NCI-H2171 (cell line): Measurements from ENCODE around the gene CST4.
"Not testable (repeated sequence)": the region's sequence is repeated elsewhere in the genome, so short reads cannot be mapped to it uniquely, and the experiment has no call there.

ENCODE experiments used
- DNase-seq: peaks from one replicate; lab custom pipeline; 2025; lab: John Stamatoyannopoulos, UW

CST4 gene, protein sequence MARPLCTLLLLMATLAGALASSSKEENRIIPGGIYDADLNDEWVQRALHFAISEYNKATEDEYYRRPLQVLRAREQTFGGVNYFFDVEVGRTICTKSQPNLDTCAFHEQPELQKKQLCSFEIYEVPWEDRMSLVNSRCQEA

DNA sequence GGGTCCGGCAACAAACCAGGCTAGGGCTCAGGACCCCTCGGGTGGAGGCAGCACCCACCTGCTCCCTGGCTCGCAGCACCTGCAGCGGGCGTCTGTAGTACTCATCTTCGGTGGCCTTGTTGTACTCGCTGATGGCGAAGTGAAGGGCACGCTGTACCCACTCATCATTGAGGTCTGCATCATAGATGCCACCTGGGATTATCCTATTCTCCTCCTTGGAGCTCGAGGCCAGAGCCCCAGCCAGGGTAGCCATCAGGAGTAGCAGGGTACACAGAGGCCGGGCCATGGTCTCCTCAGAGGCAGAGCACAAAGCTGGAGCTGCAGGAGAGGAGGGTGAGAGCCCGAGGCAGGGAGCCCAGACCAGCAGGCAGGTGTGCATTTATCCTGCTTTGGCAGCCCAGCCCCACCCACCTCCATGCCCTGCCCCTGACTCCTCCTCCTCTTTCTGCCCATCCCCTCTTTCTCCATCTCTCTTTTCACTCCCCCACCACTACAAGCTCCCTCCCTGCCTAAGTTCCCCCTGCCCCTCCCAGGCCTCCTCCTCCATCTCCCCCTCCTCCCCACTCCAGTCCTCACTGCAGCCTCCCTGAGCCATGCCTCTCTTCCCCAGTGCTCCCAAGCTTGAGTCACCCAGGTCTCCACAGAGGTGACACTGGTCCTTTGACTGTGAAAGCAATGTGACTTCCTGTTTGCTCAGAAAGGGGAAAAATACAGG lies at the start of gene CST4:
TSS of gene CST4 (minus strand) at position 355 of the 715 bp plus-strand sequence. CDS start at position 286, 69 bp downstream.
- not testable (repeated sequence) for DNase-seq

DNA sequence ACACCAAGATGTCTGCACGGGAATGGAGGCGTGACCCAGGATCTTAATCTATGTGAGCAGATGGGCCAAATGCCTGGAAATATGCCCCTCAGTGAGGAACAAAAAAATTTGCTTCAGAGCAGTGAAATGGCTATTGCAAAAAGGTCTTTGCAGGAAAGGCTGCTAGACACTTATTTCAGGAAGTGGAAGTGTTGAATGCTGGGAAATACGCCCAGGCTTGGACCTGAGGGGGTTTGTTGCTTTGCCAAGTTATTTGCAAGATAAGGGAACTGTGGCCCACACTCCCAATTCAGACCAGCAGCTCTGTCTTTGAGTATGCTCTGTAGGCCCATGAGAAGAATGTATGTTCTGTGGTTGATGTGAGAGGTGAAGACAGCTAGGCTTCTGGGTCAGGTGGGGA lies 46.6 kb upstream of the CST4 start:
- DNase-seq = not testable (repeated sequence)

DNA sequence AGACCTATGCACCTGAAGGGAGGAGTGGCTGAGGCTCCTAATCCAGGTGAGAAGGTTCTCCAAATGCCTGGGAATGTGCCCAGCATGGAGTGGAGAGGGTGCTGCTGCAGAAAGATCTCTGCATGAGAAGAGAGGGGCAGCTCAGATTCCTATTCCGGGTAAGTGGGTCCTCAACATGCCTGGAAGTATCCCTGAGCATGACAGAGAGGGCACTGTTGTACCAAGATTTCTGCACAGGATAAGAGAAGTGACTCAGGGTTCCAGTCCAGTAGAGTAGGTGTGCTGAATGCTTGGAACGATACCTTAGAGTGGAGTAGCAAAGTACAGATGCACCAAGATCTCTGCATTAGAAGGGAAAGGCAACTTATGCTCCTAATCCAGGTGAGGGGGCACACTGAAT lies 46.1 kb upstream of the CST4 start:
- not testable (repeated sequence) for DNase-seq

DNA sequence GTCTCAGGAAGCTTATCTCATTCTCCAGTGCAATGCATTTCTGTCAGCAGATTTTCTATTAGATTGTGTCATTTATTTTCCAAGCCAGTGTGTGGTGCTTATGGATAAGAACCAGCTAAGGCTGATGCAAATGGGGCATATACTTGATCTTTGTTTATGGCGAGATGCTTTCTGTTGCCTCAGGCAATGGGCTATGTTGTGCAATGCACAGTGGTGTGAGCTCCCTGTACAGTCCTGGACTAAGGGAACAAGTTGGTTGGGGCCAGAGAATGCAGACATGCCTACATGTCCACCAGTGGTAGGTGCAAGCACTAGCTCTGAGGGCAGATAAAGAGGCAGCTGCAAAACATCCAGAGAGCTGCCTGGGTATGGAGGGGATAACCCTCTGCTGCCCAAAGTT lies 45.6 kb upstream of the CST4 start:
- DNase-seq = not testable (repeated sequence)

DNA sequence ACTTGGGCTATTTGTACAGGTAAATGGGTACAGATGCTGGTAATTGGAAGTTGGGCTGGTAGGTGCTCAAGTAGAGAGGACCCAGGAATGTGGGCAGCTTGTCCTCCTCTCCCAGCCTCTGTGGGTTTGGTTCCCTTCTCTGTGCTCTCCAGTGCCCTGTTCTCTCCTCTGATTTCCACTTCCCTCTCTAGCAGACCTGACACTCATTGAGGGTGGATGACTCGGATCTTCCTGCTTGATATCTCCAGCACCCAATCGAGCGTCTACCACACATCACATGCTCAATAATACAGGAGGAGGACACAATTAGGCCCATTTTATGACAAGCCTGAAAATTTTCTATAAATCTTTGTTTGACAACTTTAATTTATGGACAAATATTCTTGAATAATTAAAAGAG lies 38.2 kb upstream of the CST4 start:
- DNase-seq = no peak

DNA sequence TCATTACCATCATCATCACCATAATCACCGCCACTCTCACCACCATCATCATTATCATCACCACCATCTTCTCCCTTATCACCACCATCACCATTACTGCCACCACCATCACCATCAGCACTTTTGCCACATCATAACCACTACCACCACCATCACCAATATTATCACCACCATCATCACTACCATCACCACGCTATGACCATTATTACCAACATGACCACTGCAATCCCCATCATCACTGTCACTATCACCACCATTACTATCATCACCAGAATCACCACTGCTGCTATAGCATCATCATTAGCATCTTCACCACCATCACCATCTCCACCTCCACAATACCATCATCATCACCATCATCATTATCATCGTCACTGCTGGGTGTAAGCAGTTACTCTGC lies 36.3 kb upstream of the CST4 start:
- no peak for DNase-seq

DNA sequence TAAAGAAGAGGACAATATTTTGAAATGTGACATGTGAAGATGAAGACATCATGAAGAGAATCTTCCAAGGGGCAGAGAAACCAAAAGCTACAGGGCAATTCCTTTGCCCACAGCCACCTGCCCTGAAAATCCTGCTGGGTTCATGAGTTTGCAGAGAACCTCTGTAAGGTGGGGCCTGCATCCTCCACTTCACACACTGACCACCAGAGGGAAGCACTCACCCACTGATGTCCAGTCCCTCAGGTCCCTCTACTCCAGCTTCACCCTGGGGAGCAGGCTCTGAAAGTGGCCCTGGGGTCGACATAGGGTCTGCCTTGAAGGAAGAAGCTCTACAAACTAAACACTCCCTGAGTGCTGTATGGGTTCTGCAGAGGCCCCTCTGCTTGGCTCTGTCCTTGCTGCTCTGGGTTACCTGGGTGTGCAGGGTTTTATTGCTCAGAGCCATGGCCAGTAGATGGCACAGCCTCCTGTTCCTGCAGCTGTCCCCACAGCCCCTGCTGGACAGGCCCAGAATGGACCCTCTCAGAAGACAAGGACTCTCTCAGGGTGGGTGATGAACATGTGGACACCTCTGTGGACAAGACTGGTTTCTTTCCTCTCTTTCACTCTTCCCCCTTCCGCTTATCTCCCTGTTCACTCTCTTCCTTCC lies 34.9 kb upstream of the CST4 start:
- peak; percentile 0 for DNase-seq

DNA sequence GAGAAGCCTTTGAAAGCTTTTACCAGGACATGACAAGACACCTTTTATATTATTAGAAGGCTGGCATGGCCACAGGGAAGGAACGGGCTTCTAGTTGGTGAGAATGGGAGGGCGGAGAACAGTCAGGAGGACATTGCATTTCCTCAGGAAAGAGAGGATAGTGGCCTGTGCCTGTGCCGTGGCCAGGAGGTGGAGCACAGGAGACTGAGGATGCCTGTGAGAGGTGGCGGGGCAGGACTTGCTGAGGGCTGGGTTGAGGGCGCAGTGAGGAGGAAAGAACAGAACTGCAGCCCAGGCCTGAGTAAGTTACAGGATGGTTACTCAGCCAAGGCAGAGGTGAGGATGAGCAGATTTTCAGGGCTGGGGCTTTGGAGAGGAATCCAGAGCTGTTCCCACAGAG lies 34.0 kb upstream of the CST4 start:
- DNase-seq = not testable (repeated sequence)

DNA sequence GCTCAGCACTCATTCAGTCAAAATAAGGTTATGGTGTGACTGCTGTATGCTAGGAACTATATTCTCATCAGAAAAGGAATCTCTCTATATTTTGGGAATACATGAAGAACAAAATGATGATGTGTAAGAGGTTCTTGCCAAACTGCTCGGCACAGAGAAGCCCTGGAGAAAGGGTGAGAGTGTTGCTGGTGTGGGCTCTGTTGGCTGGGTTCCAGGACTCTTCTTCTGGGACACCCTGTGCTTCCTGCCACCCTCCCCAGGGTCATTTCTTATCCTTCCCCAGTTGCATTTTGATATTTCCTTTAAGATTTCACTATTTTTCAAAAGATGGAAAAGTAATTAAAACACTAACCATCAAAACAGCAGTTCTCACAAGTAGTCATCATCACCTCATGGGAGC lies 33.1 kb upstream of the CST4 start:
- DNase-seq = no peak

DNA sequence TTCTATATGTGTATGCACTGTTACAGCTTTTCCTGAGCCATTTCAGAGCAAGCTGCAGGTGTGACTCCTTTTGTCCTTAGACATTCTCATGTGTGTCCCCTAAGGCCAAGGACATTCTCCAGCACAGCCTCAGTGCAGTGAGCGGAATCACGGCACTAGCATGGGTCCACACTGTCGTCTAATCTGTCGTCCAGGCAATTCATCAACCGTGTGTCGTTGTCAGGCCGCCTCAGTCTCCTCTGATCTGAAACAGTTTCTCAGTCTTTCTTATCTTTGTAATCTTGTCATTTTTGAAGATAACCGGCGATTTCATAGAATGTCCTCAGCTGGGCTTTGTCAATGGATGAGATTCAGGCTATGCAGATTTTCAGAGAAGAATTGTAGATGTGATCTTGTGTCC lies 30.5 kb upstream of the CST4 start:
- not testable (repeated sequence) for DNase-seq

DNA sequence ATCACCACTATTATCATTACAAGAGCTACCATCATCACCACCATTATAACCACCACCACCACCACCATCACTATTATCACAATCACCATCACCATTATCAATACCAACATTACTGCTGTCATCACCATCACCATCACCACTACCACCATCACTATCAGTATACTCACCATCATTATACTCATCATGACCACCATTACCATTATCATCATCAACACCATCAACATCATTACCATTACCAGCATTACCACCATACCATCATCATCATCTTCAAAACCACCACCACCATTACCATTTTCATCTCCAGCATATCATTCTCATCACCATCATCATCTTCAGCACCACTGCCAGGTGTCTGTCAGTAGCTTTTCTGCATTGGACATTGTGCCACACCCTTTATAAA lies 22.9 kb upstream of the CST4 start:
- DNase-seq = not testable (repeated sequence)

DNA sequence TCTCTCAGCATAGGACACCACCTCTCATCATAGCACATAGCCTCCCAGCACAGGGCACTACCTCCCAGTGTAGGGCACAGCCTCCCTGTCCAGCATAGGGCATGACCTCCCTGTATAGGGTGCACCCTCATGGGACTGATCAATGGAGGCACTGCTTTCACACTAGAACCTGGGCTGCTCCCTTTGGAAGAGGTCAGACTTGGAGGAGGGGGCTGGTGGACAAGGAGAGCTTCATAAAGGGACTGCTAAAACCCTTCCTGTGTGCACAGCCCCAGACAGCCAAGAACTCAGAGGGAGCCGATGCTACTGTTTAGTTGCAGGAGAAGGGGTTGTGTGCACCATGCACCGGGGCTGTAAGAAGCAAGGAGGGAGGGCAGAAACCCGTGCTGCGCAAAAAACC lies 21.9 kb upstream of the CST4 start:
- no peak for DNase-seq

DNA sequence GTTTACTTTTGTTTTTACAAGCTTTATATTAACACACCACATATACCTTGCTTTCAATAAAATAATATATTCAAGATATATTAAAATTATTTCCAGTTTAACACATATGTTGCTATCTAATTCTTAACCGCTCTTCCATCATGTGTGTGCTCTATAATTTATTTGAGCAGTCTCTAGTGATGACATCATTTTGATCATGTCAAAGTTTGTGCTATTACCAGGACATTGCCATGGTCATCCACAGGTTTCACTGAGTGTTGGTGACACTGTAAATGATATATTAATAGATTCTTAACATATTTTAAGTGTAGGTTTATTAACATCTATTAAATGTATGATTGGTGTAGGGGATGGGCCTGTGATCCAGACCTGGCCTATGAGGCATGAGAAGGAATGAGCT lies 17.1 kb upstream of the CST4 start:
- no peak for DNase-seq

DNA sequence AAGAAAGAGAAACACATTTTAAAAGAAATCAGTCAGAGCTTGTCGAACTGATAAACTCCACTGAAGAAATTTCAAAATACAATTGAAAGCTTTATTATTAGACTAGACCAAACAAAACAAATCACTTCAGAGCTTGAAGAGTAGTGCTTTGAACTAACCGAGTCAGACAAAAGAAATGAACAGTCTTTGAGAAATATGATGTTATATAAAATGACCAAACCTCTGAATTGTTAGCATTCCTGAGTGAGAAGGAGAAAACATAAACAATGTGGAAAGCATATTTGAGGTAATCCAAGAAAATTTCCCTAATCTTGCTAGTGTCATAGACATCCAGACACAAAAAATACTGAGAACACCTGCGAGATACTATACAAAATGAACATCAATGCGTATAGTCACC lies 13.2 kb upstream of the CST4 start:
- DNase-seq = no peak

DNA sequence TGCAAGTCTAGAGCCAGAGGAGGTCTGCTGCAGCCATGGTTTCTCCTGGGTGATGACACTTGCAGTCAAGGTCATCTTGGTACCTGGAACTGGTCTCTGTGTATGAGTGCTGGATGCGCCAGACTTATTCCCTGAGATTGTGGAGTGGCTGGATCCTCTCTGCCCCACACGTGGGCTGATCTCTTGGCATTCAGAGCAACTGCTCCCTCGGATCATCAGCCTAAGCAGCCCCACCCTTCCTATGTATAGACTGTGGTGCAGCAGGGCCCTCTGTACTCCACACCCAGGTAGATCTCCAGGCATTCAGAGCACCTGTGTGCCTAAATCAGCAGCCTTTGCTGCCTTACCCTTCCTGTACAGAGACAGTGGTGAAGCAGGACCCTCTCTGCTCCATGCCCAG lies 12.1 kb upstream of the CST4 start:
- DNase-seq = no peak

DNA sequence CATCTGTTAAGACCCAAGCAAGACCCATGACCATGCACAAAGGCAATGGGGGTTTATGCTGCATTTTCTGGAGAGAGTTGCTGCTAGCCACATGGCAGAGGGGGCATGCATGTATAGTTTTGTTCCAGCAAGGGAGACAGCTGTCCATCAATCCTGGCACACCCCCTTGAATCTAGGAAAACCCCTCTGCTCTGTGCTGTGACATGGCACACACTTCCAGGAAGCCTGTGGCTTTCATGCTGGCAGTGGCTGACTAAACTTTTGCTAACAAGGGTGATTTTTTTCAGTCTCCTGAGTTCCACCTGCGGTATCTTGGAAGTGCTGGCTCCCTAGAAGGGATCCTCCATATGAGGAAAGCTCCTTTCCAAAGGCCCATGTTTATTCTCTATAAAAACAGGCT lies 9.1 kb upstream of the CST4 start:
- no peak for DNase-seq

DNA sequence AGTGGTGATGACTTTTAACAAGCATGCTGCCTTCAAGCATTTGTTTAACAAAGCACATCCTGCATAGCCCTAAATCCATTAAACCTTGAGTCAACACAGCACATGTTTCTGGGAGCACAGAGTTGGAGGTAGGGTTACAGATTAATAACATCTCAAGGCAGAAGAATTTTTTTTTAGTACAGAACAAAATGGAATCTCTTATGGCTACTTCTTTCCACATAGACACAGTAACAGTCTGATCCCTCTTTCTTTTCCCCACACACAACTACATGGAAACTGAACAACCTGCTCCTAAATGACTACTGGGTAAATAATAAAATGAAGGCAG lies 6.2 kb upstream of the CST4 start:
- not testable (repeated sequence) for DNase-seq

DNA sequence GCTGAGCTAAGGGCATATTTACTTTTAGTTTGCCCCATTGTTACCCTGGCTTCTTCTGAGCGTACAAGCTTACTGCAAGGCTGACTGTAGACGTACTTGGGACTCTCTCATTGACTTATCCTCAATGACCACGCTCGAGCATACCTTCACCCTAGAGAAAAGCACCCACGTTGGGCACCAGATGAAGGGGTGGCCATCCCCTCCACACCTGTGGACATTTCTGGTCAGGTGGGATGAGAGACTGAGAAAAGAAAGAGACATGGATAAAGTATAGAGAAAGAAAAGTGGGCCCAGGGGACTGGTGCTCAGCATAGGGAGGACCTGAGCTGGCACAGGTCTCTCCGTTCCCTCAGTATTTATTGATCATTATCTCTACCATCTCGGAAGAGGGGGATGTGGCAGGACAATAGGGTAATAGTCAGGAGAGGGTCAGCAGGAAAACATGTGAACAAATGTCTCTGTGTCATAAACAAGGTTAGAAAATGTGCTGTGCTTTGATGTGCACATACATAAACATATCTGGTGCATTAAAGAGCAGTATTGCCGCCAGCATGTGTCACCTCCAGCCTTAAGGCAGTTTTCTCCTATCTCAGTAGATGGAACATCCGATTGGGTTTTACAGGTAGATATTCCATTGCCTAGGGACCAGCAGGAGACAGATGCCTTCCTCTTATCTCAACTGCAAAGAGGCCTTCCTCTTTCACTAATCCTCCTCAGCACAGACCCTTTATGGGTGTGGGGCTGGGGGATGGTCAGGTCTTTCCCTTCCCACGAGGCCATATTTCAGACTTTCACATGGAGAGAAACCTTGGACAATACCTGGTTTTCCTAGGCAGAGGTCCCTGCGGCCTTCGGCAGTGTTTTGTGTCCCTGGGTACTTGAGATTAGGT lies 5.6 kb upstream of the CST4 start:
- DNase-seq = not testable (repeated sequence)

DNA sequence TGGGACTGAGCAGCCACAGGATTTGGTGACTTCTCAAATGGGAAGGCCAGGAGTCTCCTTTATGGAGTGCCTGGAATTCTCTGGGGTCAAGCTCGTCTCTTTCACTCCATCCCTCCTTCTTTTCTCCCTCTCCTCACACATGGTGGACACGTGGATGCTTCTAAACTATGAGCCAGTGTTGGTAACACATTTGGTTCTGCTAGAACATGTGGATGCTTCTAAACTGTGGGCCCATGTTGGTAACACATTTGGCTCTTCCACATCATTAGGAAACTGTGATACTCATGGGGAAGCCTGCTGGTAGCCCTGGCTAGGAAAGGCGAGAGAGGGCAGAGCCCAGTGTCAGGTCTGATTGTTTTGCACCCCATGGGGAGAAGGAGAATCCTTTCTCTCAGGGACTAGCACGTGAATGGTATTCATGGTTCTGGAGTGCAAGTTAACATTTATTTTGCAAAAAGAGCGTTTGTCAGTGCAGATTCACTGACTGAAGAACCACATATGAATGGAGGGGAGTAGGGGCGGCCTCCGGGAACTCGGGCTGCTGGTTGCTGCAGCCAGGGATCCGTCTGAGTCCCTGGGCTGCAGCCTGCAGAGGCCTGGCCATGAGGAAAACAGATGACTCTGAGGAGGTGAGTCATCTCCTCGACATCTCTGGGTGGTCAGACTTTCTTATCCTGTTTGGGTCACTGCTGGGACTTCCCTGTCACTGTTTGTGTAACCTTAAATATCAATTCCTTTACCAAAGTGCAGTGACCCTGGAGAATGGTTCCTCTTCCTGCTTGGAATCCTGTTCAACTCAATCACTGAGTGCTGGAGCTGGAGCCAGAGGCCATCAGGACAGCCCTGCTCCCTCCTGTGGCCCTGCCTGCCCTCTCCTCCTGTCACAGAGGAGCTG lies 4.1 kb upstream of the CST4 start:
- not testable (repeated sequence) for DNase-seq

DNA sequence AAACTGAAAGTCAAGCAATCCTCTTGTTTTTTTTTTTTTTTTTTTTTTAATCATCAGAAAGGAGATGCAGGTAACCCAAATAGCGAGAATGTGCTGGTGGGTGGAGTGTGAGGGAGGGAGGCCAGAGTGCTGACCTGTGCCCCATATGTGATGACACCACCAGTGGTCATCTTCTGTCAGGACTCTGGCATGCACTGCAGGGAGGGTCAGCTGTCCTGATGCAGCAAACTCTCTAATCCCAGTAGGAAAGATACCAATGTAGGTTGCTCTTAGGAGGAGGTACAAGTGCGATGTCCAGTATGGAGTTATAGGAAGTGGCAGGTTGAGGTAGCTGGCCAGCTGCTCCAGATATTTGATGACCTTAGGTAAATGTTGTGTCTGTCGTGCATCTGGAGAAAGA lies 2.8 kb upstream of the CST4 start:
- no peak for DNase-seq

DNA sequence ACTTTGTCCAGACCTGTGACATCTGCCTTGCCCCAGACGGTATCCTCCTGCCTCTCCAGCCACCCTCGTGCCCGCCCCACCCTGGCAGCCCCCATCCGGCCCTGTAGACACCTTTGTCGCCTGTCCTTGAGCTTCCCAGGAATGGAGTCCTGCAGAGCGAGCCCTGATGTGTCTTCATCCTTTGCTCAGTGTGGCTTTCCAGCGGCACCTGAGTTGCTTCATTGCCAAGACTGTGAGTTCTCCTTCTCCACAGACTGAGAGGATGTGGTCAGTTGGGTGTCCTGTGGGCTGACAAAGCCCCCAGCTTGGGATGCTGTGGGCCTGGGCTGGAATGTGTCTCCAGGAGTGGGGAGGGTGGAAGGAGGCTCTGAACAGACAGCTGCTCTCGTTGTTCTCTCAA lies 1.7 kb upstream of the CST4 start:
- DNase-seq = no peak

DNA sequence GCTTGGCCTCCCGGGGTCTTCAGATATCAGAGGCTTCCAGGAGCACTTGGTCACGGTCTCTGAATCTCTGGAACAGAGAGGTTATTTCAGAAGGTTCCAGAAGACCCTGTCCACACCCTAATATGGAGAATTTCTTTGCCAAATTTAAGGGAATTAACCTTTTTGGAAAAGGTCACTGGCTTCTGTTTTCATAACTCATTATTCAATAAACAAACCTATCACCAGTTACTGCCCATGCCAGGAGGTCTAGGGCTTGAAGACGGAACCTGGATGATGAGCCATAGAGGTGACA lies 507 bp upstream of the CST4 start:
- DNase-seq = no peak
